ENCODE measurements around the gene JMJD7. TPM values are rescaled to one million over a fixed set of nuclear protein-coding genes. Genes with fewer than 3 reads are reported as not detected.

Gene JMJD7
- total RNA-seq, 1 experiment from 2014 or later = 4.4 TPM

DNA sequence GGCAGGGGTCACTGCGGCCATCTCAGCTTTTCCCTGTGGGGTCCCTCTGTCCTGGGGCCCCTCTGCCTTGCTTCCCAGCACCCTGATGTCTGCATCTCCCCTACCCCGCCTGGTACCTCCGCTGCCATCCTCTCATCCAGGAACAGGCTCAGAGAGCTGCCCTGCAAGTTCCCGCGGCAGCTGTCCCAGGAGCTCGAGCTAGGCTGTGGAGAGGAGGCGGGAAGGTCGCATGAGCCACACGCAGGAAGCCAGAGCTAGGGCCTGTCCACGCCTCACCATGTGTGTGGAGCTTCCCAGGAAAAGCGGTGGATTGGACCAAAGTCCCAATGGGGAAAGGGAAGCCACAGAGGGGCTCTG is 23.3 kb downstream of the JMJD7 start:
- in situ Hi-C loops (cut with HindIII; ENCODE audit: low pct_unique_long_range_greater_than_20kb, low sequenced_read_pairs) = no loop called here
- DNase-seq (ENCODE audit: low read depth, low spot score) = no peak

DNA sequence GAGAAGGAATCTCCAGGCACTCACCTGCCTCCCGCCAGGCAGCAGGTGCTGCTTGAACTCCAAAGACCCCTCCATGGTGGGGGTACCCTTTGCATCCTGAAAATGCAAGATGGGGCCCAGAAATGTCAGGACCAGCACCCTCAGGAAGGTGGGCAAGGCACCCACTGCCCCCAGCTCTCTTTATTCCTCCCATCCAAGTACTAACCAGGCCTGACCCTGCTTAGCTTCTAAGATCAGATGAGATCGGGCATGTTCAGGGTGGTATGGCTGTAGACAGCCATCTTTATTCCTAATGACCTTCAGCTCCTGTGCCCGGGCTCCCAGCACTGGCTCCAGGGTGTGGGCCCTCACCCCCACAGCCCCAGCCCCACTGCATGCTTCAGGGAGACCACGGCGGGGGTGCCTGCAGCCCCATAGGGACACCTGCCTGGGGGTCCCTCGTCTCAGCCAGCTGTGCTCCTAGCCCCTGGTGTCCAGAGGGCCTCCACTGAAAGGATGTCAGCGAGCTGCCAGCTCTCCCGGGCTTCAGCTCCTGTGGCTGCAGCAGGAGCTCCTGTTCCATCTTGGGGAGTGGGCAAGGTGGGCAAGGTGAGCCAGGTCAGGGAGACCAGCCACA is 24.0 kb downstream of the JMJD7 start:
- in situ Hi-C loops (cut with HindIII; ENCODE audit: low pct_unique_long_range_greater_than_20kb, low sequenced_read_pairs) = no loop called here
- DNase-seq (ENCODE audit: low read depth, low spot score) = no peak

GRCh38 chr15:41852736-41853590 is 25.1 kb downstream of the JMJD7 start:
- DNase-seq (ENCODE audit: low read depth, low spot score) = no peak
- in situ Hi-C loops (cut with HindIII; ENCODE audit: low pct_unique_long_range_greater_than_20kb, low sequenced_read_pairs) = no loop called here

GRCh38 chr15:41853831-41854230 is 25.9 kb downstream of the JMJD7 start:
- in situ Hi-C loops (cut with HindIII; ENCODE audit: low pct_unique_long_range_greater_than_20kb, low sequenced_read_pairs) = no loop called here
- DNase-seq (ENCODE audit: low read depth, low spot score) = no peak

- DNase-seq (ENCODE audit: low read depth, low spot score) = no peak
- in situ Hi-C loops (cut with HindIII; ENCODE audit: low pct_unique_long_range_greater_than_20kb, low sequenced_read_pairs) = no loop called here
These were observed 26.6 kb downstream of the JMJD7 start for GRCh38 chr15:41854443-41854842.

DNA sequence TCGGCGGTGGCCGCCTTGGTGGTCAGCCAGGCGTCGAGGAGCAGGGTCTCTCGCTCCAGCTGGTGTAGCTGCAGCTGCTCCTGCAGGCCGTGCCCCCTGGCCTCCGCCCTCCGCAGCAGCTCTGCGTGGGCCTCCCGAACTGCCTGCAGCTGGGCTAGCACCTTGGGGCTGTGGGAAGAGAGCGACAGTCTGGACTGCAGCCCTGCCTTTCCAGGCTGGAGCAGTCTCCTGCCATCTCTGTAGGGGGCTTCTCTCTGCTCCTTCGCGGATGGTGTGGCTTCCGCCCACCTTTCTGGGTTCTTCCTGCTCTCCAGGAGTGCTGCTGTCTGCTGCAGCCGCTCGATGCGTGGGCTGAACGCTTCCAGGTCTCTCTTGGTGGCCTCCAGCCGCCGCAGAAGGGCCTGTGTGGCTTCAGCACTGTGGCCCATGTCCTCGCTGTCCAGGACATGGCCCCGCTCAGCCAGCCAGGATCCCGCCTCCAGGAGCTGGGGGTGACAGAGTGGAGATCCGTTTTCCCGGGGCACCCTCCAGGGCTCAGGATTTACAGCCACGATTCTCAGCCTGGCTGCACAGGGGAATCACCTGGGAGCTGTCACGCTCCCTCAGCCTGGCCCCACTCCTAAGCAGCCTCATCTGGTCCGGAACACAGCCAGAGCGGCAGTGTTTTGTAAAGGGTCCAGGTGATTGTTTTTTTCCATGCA is 27.5 kb downstream of the JMJD7 start:
- in situ Hi-C loops (cut with HindIII; ENCODE audit: low pct_unique_long_range_greater_than_20kb, low sequenced_read_pairs) = no loop called here
- no peak for DNase-seq (ENCODE audit: low read depth, low spot score)

GRCh38 chr15:41856262-41856661 is 28.4 kb downstream of the JMJD7 start:
- no peak for DNase-seq (ENCODE audit: low read depth, low spot score)
- in situ Hi-C loops (cut with HindIII; ENCODE audit: low pct_unique_long_range_greater_than_20kb, low sequenced_read_pairs) = no loop called here

- in situ Hi-C loops (cut with HindIII; ENCODE audit: low pct_unique_long_range_greater_than_20kb, low sequenced_read_pairs) = no loop called here
These were observed 28.8 kb downstream of the JMJD7 start for GRCh38 chr15:41856716-41857115.

GRCh38 chr15:41857316-41857715 is 29.4 kb downstream of the JMJD7 start:
- DNase-seq (ENCODE audit: low read depth, low spot score) = no peak

More at GRCh38 chr15:41856716-41857115, 28.8 kb downstream of the JMJD7 start:
- no peak for DNase-seq (ENCODE audit: low read depth, low spot score)

GRCh38 chr15:41858756-41859155 is 30.9 kb downstream of the JMJD7 start:
- DNase-seq (ENCODE audit: low read depth, low spot score) = no peak
- in situ Hi-C loops (cut with HindIII; ENCODE audit: low pct_unique_long_range_greater_than_20kb, low sequenced_read_pairs) = no loop called here

More at GRCh38 chr15:41857316-41857715, 29.4 kb downstream of the JMJD7 start:
- in situ Hi-C loops (cut with HindIII; ENCODE audit: low pct_unique_long_range_greater_than_20kb, low sequenced_read_pairs) = no loop called here

GRCh38 chr15:41860049-41860828 is 32.3 kb downstream of the JMJD7 start:
- DNase-seq (ENCODE audit: low read depth, low spot score) = no peak
- in situ Hi-C loops (cut with HindIII; ENCODE audit: low pct_unique_long_range_greater_than_20kb, low sequenced_read_pairs) = no loop called here

DNA sequence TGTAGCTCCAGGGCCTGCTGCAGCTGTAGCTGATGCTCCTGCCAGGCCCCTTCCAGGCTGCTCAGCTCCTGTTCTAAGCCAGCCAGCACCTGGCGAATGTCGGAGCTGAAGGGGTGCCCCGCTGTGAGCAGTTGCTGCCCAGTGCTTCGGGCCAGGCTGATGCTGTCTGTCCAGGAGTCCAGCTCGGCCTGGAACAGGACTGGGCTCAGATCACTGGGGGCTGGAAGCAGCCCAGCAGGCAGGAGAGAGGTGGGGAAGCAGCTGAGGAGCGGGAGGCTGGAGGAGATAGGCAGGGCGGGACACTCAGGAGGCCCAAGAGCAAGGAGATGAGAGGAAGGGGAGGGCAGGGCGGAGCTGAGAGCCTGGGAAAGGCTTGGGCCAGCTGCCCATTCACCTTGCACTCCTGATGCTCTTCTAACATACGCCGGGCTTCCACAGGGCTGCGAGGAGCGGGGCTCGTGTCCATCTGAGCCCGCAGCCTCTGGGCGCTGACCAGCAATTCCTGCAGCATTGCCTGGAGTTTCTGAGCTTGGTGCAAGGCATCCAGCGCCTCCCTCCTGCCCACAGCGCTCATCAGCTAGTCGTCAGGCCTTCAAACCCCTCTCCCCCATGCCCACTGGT is 34.0 kb downstream of the JMJD7 start:
- in situ Hi-C loops (cut with HindIII; ENCODE audit: low pct_unique_long_range_greater_than_20kb, low sequenced_read_pairs) = no loop called here
- no peak for DNase-seq (ENCODE audit: low read depth, low spot score)

GRCh38 chr15:41862515-41863116 is 34.7 kb downstream of the JMJD7 start:
- in situ Hi-C loops (cut with HindIII; ENCODE audit: low pct_unique_long_range_greater_than_20kb, low sequenced_read_pairs) = no loop called here
- no peak for DNase-seq (ENCODE audit: low read depth, low spot score)

GRCh38 chr15:41865490-41866055 is 37.7 kb downstream of the JMJD7 start:
- in situ Hi-C loops (cut with HindIII; ENCODE audit: low pct_unique_long_range_greater_than_20kb, low sequenced_read_pairs) = no loop called here
- DNase-seq (ENCODE audit: low read depth, low spot score) = no peak

GRCh38 chr15:41866263-41866703 is 38.4 kb downstream of the JMJD7 start:
- DNase-seq (ENCODE audit: low read depth, low spot score) = no peak
- in situ Hi-C loops (cut with HindIII; ENCODE audit: low pct_unique_long_range_greater_than_20kb, low sequenced_read_pairs) = no loop called here

DNA sequence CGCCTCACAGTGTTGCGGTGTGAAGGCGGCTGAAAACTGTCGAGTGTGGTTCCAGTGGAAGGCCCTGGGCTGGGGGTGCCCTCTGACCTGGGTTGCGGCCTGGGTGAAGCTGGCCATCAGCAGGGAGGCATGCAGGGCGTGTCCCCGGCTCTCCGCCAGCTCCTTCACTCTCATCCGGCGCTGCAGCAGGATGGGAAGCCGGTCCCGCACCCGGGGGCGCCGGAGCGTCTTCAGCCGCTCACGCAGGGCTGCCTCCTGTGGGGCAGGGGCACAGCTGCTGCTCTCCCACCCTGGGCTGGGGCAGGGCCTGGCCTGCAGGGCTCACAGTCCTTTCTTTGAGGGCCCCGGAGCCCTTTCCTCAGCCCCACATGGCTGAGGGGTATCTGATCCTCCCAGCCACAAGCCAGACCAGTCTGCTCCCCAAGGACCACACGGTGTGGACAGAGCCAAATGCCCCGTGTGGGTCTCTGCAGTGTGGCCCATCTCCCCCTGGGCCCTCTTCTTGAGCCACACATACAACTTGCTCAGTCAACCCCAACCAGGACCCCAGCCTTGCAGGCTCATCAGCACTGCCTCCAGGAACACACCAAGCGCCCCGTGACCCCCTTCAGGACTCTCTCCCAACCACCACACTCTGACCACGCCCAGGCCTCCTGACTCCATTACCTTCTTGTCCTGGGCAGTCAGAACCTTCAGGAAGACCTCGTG is 39.1 kb downstream of the JMJD7 start:
- no peak for DNase-seq (ENCODE audit: low read depth, low spot score)
- in situ Hi-C loops (cut with HindIII; ENCODE audit: low pct_unique_long_range_greater_than_20kb, low sequenced_read_pairs) = no loop called here
